HG03135 (cell line): Measurements from ENCODE around the gene CYP1A1.

ENCODE experiments used
- ATAC-seq: cut with Tn5 transposase; IDR thresholded peaks from one replicate; pipeline ENCODE4 v1.9.1; 2021; ENCODE audit warnings: mild to moderate bottlenecking, moderate library complexity; ENCODE audit not compliant: unreplicated experiment

CYP1A1 gene

GRCh38 chr15:74725225-74725774 lies at the start of gene CYP1A1:
CYP1A1 (minus strand) TSS chr15:74725528; CDS start chr15:74723097, 2,431 bp downstream.
- ATAC-seq, result no peak

- ATAC-seq, result no peak
Measured at GRCh38 chr15:74773731-74774252, 48.5 kb upstream of the CYP1A1 start.

GRCh38 chr15:74773329-74773728 lies 48.0 kb upstream of the CYP1A1 start:
- no peak for ATAC-seq

GRCh38 chr15:74770211-74770903 lies 45.0 kb upstream of the CYP1A1 start:
- ATAC-seq, result no peak

- no peak for ATAC-seq
Measured at GRCh38 chr15:74769463-74770025, 44.2 kb upstream of the CYP1A1 start.

DNA sequence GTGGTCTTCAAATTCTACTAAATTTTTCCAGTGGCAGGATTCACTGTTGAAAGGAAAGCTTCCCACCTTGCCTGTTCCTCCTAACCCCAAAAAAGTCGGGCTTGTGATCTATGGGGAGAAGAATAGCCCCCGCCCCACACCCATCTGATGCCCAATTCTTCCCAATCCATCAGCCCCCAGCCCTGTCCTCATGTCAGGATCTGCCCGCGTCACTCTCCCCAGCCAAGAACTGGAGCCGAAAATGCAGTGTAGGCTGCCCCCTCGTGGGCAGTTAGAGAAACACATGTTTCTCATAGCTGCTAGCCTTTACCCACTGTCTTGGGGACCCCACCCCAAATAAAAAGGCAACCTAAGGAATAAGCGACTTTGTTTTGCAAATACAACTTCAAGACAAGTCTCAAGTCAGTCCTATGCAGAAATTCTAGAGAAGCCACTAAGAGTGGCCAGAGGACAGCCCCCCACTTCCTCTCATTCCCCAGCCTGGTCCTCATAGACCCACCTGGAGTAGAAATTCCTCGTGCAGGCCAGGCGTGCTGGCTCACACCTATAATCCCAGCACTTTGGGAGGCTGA lies 43.5 kb upstream of the CYP1A1 start:
- ATAC-seq, result no peak

DNA sequence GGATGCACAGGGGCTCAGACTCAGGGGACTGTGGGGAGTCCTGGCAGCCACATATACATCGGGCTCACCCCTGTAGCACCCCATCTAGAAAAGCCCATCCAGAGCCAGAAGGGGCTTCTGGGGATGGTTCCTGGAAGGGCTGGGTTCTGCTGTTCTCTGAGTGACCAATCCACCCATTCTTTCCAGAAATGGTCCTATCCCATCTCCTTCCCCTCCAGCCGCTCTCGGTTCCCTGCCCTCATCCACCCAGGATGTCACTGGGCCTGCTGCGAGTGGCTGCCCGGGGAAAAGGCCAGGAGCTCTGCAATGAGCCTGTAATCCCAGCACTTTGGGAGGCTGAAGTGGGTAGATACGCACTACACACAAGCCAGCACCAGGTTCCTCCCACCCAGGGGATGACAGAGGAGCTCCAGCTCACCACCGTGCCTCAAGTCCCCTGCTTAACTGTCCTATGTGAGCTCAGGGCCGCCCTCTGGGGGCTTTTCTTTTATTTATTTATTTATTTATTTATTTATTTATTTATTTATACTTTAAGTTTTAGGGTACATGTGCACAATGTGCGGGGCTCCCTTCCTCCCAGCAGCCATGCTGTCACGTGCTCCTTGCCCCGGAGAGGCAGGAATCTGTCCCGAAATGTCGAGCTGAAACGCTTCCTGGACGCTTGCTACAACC lies 42.9 kb upstream of the CYP1A1 start:
- no peak for ATAC-seq

DNA sequence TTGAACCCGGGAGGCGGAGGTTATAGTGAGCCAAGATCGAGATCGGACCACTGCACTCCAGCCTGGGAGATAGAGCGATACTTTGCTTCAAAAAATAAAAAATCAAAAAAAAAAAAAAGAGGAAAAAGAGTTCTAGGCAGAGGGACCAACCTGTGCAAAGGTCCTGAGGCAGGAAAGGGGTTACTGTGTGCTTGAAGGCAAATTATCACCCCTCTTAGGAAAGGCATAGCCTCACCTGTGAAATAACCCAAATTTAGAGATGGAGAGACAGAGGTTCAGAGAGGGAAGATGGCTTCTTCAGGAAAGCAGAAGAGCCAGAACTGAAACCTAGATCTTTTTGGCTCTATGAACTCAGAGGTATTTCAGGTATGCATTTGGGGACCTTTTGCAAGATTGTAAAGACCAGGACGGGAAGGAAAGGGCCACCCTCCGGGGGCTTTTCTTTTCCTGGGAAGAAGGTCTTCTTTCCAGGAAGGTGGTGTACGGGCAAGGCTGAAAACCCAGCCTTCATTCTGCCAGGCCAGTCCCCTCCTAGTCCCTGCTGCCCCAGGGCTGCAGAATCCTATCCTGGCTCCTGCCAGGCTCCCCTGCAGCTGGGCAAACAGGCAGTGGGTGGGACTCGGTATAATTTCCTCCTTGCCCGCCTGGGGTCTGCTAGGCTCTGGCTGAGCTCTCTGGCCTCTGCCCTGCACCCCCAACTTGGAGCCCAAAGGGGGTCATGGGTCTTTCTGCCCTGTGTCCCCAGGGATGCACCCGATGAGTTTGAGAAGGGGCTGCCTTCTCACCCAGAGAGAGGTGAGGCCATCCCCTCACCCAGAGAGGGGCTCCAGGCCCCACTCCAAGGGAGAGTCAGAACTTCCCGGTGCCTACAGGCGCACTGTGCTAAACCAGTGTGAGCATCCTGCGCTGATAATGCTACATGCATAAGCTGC lies 42.1 kb upstream of the CYP1A1 start:
- ATAC-seq, result no peak

DNA sequence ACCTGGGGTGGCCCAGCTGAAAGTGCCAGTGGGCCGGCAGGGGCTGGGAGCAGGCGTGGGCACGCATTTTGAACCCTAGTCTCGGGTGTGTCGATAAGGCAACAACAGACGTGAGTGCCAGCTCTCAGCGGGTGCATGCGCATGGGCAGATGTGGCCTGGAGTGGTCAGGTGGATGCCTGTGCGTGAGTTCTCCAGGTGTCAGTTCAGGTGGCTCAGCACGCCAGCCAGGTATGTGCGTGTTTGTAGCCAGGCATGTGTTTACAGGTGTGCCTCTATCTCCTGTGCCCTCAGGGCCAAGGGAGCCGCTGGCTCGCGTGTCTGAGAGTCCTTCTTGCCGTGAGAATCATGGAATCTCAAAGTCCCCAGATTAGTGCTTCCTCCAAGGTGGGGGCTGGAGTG lies 38.1 kb upstream of the CYP1A1 start:
- no peak for ATAC-seq

- ATAC-seq, result no peak
Measured at GRCh38 chr15:74762791-74763150, 37.4 kb upstream of the CYP1A1 start.

DNA sequence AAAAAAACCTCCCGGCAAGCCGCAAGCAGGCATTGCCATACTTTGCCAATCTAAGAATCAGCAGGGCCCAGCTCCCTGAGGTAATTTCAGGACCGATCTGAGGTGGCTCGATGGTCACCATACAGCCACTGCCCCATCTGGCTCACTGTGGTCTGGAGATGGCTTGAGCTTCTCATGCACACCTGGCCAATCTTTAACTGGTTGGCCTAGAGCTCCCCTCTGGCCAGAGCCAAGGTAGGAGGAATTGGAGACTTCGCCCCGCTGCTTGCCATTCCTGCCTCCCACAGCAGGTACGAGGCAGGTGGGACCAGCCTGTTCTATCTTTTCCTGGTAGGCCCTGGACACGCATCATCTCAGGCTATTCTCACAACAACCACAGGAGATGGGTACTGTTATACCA lies 33.4 kb upstream of the CYP1A1 start:
- ATAC-seq, result no peak

DNA sequence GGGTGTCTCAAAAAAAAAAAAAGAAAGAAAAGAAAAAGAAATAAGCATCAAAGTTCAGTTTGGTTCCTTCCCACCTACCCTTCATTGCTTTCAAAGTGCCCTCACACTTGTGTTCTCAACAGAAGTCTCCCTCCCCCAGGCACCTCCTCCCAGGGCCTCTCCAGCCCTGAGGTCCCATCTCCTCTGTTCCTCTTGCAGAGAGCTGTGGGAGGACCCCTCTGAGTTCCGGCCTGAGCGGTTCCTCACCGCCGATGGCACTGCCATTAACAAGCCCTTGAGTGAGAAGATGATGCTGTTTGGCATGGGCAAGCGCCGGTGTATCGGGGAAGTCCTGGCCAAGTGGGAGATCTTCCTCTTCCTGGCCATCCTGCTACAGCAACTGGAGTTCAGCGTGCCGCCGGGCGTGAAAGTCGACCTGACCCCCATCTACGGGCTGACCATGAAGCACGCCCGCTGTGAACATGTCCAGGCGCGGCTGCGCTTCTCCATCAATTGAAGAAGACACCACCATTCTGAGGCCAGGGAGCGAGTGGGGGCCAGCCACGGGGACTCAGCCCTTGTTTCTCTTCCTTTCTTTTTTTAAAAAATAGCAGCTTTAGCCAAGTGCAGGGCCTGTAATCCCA lies 29.4 kb upstream of the CYP1A1 start:
- no peak for ATAC-seq

GRCh38 chr15:74752531-74752930 lies 27.2 kb upstream of the CYP1A1 start:
- ATAC-seq, result no peak

DNA sequence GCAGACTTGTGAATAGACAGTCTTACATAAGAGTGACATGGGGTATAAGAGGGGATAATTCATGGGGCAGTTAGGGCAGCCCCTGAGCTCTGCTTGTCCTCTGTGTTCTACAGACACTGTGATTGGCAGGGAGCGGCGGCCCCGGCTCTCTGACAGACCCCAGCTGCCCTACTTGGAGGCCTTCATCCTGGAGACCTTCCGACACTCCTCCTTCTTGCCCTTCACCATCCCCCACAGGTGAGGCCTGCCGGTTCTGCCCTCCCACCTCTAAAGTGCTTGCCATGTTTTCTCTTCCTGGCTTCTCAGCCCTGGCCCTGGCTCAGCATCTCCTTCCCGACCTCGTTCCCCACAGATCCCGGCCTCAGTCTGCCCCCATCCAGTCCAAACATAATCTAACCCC lies 26.7 kb upstream of the CYP1A1 start:
- ATAC-seq, result no peak

- ATAC-seq, result no peak
Measured at GRCh38 chr15:74750751-74751150, 25.4 kb upstream of the CYP1A1 start.

- ATAC-seq, result no peak
Measured at GRCh38 chr15:74749832-74750231, 24.5 kb upstream of the CYP1A1 start.

GRCh38 chr15:74748322-74748946 lies 23.1 kb upstream of the CYP1A1 start, which contains the start of gene CYP1A2:
CYP1A2 (plus strand) TSS chr15:74748845; CDS start chr15:74749739, 894 bp downstream.
- ATAC-seq, result no peak

GRCh38 chr15:74746389-74746788 lies 21.1 kb upstream of the CYP1A1 start:
- no peak for ATAC-seq

GRCh38 chr15:74742422-74742821 lies 17.1 kb upstream of the CYP1A1 start:
- no peak for ATAC-seq
